SU-DHL-6 (cell line): Measurements from ENCODE around the gene HTR3B.

Source experiments
- EZH2phosphoT487 ChIP-seq: fragments of 200-600 bp; sonication (generic), shearing (Covaris generic); conservative IDR thresholded peaks from 2 replicates; pipeline ENCODE4 v1.6.1; 2018; ENCODE audit warnings: mild to moderate bottlenecking, antibody characterized with exemption, low read length, moderate library complexity, mixed read lengths
- TF ChIP-seq, protein P1 (sequence below): fragments of 200-600 bp; sonication (generic); IDR thresholded peaks from one replicate; pipeline ENCODE4 v1.5.1; 2017; ENCODE audit warnings: antibody characterized with exemption, mild to moderate bottlenecking, low read length, moderate library complexity; ENCODE audit not compliant: insufficient read depth, poor library complexity, severe bottlenecking

DNA sequence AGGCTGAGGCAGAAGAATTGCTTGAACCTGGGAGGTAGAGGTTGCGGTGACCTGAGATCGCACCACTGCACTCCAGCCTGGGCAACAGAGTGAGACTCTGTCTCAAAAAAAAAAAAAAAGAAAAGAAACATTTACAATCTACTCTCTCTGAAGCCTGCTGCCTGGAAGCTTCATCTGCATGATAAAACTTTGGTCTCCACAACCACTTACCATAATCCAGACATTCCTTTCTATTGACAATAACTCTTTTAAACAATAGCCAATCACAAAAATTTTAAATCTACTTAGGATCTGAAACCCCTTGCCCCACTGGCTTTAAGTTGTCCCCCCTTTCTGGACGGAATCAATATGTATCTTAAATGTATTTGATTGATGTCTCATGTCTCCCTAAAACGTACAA lies 45.3 kb downstream of the HTR3B start:
- TF ChIP-seq, protein P1, sequence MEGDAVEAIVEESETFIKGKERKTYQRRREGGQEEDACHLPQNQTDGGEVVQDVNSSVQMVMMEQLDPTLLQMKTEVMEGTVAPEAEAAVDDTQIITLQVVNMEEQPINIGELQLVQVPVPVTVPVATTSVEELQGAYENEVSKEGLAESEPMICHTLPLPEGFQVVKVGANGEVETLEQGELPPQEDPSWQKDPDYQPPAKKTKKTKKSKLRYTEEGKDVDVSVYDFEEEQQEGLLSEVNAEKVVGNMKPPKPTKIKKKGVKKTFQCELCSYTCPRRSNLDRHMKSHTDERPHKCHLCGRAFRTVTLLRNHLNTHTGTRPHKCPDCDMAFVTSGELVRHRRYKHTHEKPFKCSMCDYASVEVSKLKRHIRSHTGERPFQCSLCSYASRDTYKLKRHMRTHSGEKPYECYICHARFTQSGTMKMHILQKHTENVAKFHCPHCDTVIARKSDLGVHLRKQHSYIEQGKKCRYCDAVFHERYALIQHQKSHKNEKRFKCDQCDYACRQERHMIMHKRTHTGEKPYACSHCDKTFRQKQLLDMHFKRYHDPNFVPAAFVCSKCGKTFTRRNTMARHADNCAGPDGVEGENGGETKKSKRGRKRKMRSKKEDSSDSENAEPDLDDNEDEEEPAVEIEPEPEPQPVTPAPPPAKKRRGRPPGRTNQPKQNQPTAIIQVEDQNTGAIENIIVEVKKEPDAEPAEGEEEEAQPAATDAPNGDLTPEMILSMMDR = no peak
- TF ChIP-seq EZH2phosphoT487 = no peak
